Measurements from ENCODE around the gene MELK. TPM values are rescaled to one million over a fixed set of nuclear protein-coding genes. Genes with fewer than 3 reads are reported as not detected.
"Not testable (repeated sequence)": the region's sequence is repeated elsewhere in the genome, so short reads cannot be mapped to it uniquely, and the experiment has no call there.

MELK gene
- polyA plus RNA-seq, 1 experiment = 14.7 TPM

- H3K27me3 ChIP-seq (ENCODE audit: control insufficient read depth, insufficient read depth, low read length) = no peaks in the 10 kb centered on the region
- ChIA-PET POLR2A (interaction anchor here (0.5 kb wide), 1 partner anchor 21 kb away, joined by 5 read pairs; no protein-coding TSS in a partner anchor), CTCF (interaction anchor here (1.3 to 8.4 kb wide), 2 partner anchors 143 to 146 kb away, joined by 3 to 93 read pairs; no protein-coding TSS in a partner anchor)
- H3K36me3 ChIP-seq (ENCODE audit: control insufficient read depth, insufficient read depth, low read length) = no peaks in the 10 kb centered on the region
- no peak for TF ChIP-seq CTCF (IDR thresholded peaks at IDR 0.05; ENCODE audit: insufficient read depth, low read depth, low read length)
- H3K4me3 ChIP-seq (ENCODE audit: low read depth, low read length) = no peak overlapping the region
- no peak for DNase-seq (ENCODE audit: low read depth)
These were observed 22.6 kb upstream of the MELK start for GRCh38 chr9:36550135-36550534.

- CTCF ChIA-PET = interaction anchor here (1.3 to 8.4 kb wide), 2 partner anchors 144 to 147 kb away, joined by 3 to 93 read pairs; no protein-coding TSS in a partner anchor
- not testable (repeated sequence) for H3K4me3 ChIP-seq (ENCODE audit: low read depth, low read length)
- POLR2A ChIA-PET = interaction anchor here (0.5 to 0.6 kb wide), 2 partner anchors 22 to 726 kb away, joined by 5 to 9 read pairs; no protein-coding TSS in a partner anchor
These were observed 22.0 kb upstream of the MELK start for GRCh38 chr9:36550631-36551098.

GRCh38 chr9:36551129-36551528 is 21.6 kb upstream of the MELK start:
- Histone ChIP-seq H3K4me3 (ENCODE audit: low read depth, low read length) (no peak overlapping the region), H3K36me3 (ENCODE audit: control insufficient read depth, insufficient read depth, low read length) (no peaks in the 10 kb centered on the region), H3K27me3 (ENCODE audit: control insufficient read depth, insufficient read depth, low read length) (no peaks in the 10 kb centered on the region)
- CTCF ChIA-PET = interaction anchor here (1.3 to 8.4 kb wide), 2 partner anchors 144 to 147 kb away, joined by 3 to 93 read pairs; no protein-coding TSS in a partner anchor
- peak; percentile 26 for DNase-seq (ENCODE audit: low read depth)
- no peak for TF ChIP-seq CTCF (IDR thresholded peaks at IDR 0.05; ENCODE audit: insufficient read depth, low read depth, low read length)
- POLR2A ChIA-PET = interaction anchor here (0.6 kb wide), 1 partner anchor 726 kb away, joined by 9 read pairs; no protein-coding TSS in a partner anchor

More at GRCh38 chr9:36550631-36551098, 22.0 kb upstream of the MELK start:
- not testable (repeated sequence) for DNase-seq (ENCODE audit: low read depth); H3K27me3 ChIP-seq (ENCODE audit: control insufficient read depth, insufficient read depth, low read length); H3K36me3 ChIP-seq (ENCODE audit: control insufficient read depth, insufficient read depth, low read length)

GRCh38 chr9:36551910-36552309 is 20.8 kb upstream of the MELK start:
- ChIA-PET CTCF (interaction anchor here (8.4 kb wide), 1 partner anchor 145 kb away, joined by 93 read pairs; no protein-coding TSS in a partner anchor), POLR2A (interaction anchor here (0.7 kb wide), 1 partner anchor 279 kb away, joined by 3 read pairs; no protein-coding TSS in a partner anchor)
- no peak for DNase-seq (ENCODE audit: low read depth)
- no peak for TF ChIP-seq CTCF (IDR thresholded peaks at IDR 0.05; ENCODE audit: insufficient read depth, low read depth, low read length)
- no peak overlapping the region for H3K4me3 ChIP-seq (ENCODE audit: low read depth, low read length)
- no peaks in the 10 kb centered on the region for H3K27me3 ChIP-seq (ENCODE audit: control insufficient read depth, insufficient read depth, low read length)
- H3K36me3 ChIP-seq (ENCODE audit: control insufficient read depth, insufficient read depth, low read length) = no peaks in the 10 kb centered on the region

- ChIA-PET CTCF (interaction anchor here (3.5 kb wide), 1 partner anchor 152 kb away, joined by 21 read pairs; no protein-coding TSS in a partner anchor), POLR2A (no interaction called here)
- Histone ChIP-seq H3K27me3 (ENCODE audit: control insufficient read depth, insufficient read depth, low read length) (no peaks in the 10 kb centered on the region), H3K4me3 (ENCODE audit: low read depth, low read length) (no peak overlapping the region), H3K36me3 (ENCODE audit: control insufficient read depth, insufficient read depth, low read length) (no peaks in the 10 kb centered on the region)
- TF ChIP-seq CTCF (IDR thresholded peaks at IDR 0.05; ENCODE audit: insufficient read depth, low read depth, low read length) = no peak
- no peak for DNase-seq (ENCODE audit: low read depth)
These were observed 13.5 kb upstream of the MELK start for GRCh38 chr9:36559036-36559695.

Data from BJ (cell line).